ENCODE data around the gene CPVL.

GRCh38 chr7:28981161-28981465 lies 165.2 kb downstream of the CPVL start:
- TF ChIP-seq POLR2AphosphoS5 (IDR thresholded peaks at IDR 0.05) (no peak), CTCF (IDR thresholded peaks at IDR 0.05) (no peak), POLR2A (IDR thresholded peaks at IDR 0.05) (no peak)

Measured in breast epithelium (tissue), 3 donors.